HCT116 (cell line): ENCODE measurements around the gene CDK11A.

ENCODE experiments used
- ATF3 ChIP-seq: IDR thresholded peaks from 2 replicates; pipeline ENCODE4 v1.6.1; 2012
- EZH2 ChIP-seq: fragments of 200-600 bp; sonication (generic); IDR thresholded peaks from 2 replicates; pipeline ENCODE4 v1.6.1; 2017; ENCODE audit warnings: antibody characterized with exemption, mixed run types
- EZH2phosphoT487 ChIP-seq: fragments of 200-600 bp; IDR thresholded peaks from 2 replicates; pipeline ENCODE4 v1.6.1; 2018; ENCODE audit warnings: antibody characterized with exemption, borderline replicate concordance
- POLR2A ChIP-seq: IDR thresholded peaks from 2 replicates; pipeline ENCODE4 v1.7.0; 2011; ENCODE audit warnings: borderline replicate concordance; ENCODE audit not compliant: insufficient read depth, insufficient read length; ENCODE audit errors: extremely low read depth
- POLR2AphosphoS5 ChIP-seq: IDR thresholded peaks from 2 replicates; pipeline ENCODE4 v1.6.1; 2011; ENCODE audit warnings: mild to moderate bottlenecking, low read depth, low read length, moderate library complexity
- RAD21 ChIP-seq: IDR thresholded peaks from 2 replicates; pipeline ENCODE4 v1.6.1; 2012; ENCODE audit warnings: low read depth, mild to moderate bottlenecking
- TF ChIP-seq, protein P1 (sequence below), 3 experiments: fragments of 200-600 bp in 1 of 3; sonication (generic) in 1 of 3; IDR thresholded peaks in 2 of 3; conservative IDR thresholded peaks in 1 of 3; 2 replicates each; pipeline ENCODE4 v1.5.1; 2012 to 2017; ENCODE audit warnings: low read depth in 2 of 3, low read length in 2 of 3, antibody characterized with exemption in 1 of 3, borderline replicate concordance in 1 of 3, control low read depth in 1 of 3, mild to moderate bottlenecking in 1 of 3, mixed read lengths in 1 of 3, mixed run types in 1 of 3, moderate library complexity in 1 of 3; ENCODE audit not compliant: insufficient read depth in 1 of 3

GRCh38 chr1:1763657-1764621 is 39.8 kb upstream of the CDK11A start:
- TF ChIP-seq, protein P1, sequence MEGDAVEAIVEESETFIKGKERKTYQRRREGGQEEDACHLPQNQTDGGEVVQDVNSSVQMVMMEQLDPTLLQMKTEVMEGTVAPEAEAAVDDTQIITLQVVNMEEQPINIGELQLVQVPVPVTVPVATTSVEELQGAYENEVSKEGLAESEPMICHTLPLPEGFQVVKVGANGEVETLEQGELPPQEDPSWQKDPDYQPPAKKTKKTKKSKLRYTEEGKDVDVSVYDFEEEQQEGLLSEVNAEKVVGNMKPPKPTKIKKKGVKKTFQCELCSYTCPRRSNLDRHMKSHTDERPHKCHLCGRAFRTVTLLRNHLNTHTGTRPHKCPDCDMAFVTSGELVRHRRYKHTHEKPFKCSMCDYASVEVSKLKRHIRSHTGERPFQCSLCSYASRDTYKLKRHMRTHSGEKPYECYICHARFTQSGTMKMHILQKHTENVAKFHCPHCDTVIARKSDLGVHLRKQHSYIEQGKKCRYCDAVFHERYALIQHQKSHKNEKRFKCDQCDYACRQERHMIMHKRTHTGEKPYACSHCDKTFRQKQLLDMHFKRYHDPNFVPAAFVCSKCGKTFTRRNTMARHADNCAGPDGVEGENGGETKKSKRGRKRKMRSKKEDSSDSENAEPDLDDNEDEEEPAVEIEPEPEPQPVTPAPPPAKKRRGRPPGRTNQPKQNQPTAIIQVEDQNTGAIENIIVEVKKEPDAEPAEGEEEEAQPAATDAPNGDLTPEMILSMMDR (IDR thresholded peaks at IDR 0.05 in 2 of 3, conservative IDR thresholded peaks at IDR 0.05 in 1 of 3; ENCODE audit: borderline replicate concordance in 1 of 3, insufficient read depth in 1 of 3, low read depth in 2 of 3, low read length in 2 of 3) = no peak
- TF ChIP-seq EZH2phosphoT487 = no peak
- TF ChIP-seq POLR2AphosphoS5 = no peak
- TF ChIP-seq EZH2 = no peak
- no peak for TF ChIP-seq RAD21
- TF ChIP-seq ATF3 = no peak
- no peak for TF ChIP-seq POLR2A
